GM21528 (cell line): ENCODE results near the gene TMEM267.
"Not testable (repeated sequence)": the region's sequence is repeated elsewhere in the genome, so short reads cannot be mapped to it uniquely, and the experiment has no call there.

ENCODE experiments used
- ATAC-seq: cut with Tn5 transposase; IDR thresholded peaks from one replicate; pipeline ENCODE4 v1.9.1; 2021; ENCODE audit warnings: mild to moderate bottlenecking, moderate library complexity; ENCODE audit not compliant: unreplicated experiment, low FRiP score

TMEM267 gene

DNA sequence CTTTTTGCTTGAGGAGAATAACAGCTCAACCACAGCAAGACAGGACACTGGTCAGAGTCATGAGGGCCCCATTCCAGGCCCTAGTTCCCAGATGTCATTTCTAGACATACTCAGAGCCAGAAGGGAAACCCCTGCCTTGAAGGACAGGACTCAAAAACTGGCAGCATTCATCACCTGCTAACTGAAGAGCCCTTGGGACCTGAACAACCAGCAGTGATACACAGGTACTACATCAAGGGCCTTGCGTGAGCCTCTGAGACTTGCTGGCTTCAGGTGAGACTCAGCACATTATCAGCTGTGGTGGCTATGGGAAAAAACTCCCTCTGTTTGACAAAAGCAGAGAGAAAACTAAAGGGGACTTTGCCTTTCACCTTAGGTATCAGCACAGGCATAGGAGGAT is 22.6 kb downstream of the TMEM267 start:
- ATAC-seq = no peak

DNA sequence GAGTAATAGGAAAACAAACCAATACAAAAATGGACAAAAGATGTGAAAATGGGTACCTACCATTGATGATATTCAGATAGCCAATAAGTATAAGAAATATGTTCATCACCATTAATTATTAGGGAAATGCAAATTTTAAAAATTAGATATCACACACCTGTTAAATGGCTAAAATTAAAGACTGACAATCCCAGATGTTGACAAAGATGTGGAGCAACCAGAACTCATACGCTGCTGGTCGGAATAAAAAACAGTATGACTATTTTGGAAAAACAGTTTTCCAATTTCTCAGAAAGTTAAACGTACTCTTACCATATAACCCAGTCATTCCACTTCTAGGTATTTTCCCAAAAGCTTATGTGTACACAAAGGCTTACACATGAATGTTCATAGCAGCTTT is 27.1 kb downstream of the TMEM267 start:
- no peak for ATAC-seq

DNA sequence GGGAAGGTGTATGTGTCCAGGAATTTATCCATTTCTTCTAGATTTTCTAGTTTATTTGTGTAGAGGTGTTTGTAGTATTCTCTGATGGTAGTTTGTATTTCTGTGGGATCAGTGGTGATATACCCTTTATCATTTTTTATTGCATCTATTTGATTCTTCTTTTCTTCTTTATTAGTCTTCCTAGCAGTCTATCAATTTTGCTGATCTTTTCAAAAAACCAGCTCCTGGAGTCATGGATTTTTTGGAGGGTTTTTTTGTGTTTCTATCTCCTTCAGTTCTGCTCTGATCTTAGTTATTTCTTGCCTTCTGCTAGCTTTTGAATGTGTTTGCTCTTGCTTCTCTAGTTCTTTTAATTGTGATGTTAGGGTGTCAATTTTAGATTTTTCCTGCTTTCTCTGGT is 42.1 kb downstream of the TMEM267 start:
- not testable (repeated sequence) for ATAC-seq

DNA sequence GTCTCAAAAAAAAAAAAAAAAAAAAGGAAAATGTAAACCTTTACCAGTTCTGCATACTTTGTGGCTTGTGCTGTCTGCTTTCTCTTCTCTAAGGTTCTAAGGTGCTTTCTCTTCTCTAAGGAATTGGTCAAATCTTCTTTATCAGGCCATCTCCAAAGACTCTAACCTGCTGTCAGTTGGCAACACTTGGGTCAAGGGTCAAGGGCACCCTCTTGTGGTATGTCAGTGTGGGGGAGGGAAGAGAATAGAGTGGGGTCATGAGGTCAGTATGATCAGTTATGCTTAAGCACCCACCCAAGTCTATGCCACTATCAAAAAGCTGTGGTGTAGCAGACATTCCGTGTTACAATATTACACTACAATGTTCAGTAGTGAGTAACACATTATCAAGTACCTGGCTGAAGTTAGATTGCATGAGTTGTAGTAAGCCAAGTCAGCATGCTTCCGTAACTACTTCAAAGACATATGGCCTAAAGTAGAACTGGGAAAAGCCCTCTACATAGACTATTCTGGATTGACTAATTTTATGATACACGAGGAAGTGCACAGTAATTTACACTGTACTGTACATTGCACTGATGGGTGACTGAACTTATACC is 46.5 kb downstream of the TMEM267 start:
- ATAC-seq = no peak

DNA sequence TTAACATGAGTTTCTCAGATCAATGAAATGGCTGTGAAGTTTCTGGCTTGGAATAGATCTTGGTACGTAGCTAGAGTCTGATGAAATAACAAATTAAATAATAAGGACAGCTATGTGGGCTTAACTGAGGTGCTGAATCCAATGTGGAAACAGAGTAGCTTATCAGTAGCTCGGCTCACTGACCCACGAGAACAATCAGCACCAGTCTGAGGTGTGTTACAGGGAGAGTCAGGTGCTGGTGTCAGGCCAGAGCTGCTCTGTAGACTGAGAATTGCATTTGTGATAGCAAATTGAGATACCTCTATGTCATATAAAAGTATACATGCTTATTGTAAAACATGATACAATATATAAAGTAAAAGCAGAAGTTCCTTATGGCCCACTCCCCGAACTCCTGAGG is 50.3 kb downstream of the TMEM267 start:
- no peak for ATAC-seq

DNA sequence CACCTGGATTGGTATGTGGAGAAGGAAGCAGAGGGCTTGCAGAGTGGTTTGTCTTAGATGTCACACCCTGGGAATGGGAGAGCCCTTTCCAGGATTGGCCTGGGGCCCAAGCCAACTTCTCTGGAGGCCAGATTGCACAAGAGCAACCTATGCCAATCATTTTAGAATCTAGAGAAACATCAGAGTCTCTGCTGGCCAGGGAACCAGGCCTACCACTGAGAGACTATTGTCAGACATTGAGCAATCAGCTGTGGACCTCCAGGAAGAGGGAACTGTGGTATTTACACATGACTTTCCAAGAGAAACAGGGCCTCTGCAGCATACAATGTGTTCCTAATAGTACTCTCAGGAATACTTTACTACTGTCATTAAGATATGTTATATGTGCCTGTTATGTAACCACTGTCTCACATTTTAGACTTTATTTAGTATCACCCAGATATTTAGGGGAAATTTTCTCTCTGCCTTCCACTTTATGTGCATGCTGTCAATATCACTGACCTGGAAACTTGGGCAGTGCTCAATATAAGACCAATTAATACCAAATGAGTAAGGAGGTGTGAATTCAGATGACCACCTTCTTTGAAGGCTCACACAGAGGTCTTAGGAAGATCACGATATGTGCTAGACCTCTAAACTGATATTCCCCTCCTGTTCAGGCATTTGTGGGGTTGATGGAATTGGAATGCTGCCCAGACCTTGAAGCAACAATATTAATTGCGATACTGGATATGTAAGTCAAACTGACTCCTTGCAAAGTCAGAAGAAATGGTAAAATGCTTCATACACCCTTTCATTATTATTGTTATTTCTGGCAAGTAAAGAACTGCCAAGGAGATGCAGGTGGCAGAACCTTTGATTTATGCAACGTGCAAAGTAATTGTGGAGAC is 50.9 kb downstream of the TMEM267 start:
- ATAC-seq = no peak

DNA sequence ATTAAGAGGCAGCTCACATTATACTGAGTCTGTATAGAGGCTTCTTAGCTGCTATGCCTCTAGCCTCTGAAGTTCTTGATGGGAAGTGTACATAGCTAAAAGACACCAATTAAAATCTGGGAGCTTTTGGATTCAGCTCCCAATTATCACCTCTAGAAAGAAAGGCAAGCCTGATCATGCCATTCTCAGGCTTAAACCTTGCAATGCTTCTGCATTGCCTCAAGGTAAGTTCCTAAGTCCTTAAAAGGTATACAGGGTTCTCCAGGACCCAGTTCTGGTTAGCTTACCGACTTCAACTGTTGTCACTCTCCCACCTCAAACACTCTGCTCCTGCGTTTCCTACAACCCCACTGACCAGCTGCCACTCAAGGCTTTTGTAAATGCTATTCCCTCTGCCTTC is 54.0 kb downstream of the TMEM267 start:
- ATAC-seq = no peak

DNA sequence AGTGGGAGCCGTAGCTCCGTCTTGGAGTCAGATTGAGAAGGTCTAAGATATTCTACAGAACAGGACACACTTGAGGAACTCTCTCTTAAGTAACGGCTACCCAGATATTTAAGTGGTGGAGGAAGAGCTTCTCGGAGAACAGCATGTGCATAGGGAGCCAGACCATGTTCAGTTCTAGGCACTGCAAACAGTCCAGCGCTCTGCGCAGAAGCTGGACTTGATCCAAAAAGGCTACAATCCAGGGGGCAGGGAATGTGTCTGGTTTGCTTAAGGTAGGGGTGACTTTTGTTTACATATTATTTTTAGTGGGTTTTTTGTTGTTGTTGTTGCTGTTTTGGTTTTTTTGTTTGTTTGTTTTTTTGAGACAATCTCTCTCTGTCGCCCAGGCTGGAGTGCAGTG is 54.6 kb downstream of the TMEM267 start:
- ATAC-seq = no peak

DNA sequence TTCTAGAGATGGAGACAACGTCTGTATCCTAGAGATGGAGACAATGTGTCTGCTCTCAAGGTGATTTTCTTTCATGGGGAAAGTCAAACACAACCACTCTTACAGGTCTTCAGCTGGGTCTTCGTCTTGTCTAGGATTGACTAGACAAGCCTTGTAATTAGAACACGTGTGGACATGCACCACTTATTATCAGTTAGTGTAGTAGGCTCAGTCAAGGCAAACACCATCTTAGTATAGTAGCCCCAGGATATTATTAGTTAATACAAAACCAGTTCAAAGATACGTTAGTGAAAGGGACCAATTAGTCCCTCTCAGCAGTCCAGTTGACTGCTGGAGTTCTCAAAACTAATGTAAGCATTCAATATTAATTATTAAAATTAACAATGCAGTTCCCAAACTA is 56.4 kb downstream of the TMEM267 start:
- no peak for ATAC-seq

DNA sequence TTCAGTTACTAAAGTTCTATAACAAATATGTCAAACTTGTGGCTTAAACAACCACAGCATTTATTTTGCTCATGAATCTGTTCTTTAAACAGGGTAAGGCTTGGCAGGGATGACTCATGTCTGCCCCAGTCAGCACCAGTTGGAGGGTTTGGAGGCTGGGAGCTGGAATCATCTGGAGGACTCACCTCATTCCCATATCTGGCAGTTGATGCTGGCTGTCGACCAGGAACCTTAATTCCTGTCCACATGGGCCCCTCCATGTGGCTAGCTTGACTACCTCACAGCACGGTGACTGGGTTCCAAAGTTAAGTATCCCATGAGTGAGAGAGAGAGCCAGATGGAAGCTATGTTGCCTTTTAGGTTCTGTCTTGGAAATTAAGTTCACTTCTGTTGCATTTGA is 57.7 kb downstream of the TMEM267 start:
- ATAC-seq = no peak

DNA sequence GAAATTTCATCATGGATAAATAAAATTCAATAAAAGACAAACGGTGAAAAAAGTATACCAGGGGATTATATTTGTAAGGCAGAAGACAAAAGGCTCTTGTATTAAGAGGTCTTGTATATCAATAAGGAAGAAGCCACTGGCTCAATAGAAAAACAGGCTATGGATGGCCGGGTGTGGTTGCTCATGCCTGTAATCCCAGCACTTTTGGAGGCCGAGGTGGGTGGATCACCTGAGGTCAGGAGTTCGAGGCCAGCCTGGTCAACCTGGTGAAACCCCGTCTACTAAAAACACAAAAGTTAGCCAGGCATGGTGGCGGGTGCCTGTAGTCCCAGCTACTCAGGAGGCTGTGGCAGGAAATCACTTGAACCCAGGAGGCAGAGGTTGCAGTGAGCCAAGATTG is 60.6 kb downstream of the TMEM267 start:
- not testable (repeated sequence) for ATAC-seq

DNA sequence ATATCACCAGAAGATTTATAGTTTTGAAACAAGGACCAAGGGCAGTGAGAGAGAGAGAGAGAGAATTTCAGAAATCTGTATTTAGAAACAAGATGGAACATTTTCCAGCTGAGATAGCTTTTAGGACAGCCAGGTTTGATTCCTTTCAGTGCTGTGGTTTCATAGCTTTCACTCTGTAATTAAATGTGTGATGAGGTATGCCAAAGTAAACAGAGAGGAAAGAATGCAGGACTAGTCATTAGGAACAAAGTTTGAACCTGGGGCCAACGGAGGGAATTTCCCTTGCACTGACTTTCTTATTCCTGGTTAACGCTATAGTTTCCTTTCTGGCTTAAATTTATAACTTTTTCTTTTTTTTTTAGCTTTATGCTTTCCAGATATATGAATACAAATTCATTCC is 61.5 kb downstream of the TMEM267 start:
- no peak for ATAC-seq

DNA sequence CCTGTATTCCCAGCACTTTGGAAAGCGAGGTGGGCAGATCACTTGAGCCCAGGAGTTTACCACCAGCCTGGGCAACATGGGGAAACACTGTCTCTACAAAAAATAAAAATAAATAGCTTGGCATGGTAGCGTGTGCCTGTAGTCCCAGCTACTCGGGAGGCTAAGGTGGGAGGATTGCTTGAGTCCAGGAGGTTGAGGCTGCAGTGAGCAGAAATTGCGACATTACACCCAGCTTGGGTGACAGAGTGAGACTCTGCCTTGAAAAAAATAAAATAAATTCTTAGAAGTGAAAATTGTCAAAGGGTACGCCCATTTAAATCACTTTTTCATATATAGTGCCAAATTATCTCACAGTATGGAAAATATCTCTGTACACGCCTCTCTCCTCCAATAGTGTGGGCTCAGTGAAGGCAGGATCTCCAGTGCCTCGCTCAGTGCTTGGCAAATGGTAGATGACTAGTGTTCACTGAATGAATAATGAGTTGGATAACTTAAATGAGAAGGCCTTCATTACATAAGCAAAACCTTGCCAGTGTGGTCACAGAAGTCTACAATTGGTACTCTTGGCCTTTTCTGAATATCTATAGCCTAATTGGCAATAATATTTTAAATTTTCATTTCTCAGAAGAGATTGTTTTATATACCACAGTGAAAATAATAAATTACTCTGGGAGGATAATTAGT is 62.1 kb downstream of the TMEM267 start:
- no peak for ATAC-seq

DNA sequence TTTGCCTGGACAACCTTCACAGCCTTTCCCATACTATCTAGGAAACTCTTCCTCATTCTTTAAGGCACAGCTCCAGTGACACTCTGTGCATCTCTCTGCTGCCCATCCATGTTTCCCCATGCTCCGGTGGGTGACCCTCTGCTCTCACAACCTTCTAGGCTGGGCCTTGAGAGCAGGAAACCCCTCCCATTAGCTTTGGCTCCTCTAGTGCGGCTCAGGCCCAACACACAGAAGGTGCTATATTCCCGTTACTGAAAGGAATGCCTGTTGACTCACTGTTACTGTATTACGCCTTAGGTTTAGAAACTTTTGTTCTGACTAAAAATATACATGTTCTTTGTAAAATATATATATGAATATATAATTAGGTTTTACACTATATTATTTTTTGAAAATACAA is 63.4 kb downstream of the TMEM267 start:
- ATAC-seq = no peak

DNA sequence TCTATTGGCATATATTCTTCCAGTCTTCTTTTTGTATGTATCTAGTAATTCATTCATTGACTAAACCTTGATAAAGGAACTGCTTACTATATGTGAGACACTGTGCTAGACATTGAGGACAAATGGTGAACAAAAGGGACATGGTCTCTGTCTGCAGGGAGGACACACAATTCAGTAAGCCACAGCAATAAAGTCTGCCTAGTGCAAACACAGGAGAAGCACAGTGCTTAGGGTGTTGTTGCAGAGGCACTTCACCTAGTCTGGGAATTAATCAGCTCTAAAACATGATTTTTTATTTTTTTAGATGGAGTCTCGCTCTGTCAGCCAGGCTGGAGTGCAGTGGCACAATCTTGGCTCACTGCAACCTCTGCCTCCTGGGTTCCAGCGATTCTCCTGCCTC is 65.1 kb downstream of the TMEM267 start:
- ATAC-seq = no peak

DNA sequence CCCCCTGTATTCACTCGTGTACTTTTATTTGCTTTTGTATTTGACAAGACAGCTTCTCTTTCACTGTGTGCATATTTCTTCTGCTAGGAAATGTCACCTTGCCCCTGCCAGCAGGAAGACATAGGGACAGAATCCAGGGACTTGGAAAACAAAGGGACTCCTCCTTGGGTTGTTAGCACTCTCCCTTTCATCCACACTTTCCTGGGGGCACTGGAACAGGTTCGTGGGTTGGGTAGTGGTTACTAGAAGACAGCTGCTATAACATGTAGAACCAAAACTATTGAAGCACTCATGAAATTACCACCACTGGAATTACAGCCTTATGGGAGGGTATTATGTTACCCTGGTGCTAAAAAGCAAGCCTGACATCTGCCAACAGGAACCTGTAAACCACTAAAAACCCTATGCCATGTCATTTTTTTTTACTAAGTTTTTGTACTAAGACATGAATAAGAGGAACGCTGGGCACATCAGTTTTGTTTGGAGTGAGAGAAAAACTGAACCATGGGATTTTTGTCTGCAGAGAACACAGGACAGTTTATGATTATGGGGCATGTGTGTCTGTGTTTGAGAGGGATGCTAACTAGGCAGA is 66.8 kb downstream of the TMEM267 start:
- no peak for ATAC-seq

DNA sequence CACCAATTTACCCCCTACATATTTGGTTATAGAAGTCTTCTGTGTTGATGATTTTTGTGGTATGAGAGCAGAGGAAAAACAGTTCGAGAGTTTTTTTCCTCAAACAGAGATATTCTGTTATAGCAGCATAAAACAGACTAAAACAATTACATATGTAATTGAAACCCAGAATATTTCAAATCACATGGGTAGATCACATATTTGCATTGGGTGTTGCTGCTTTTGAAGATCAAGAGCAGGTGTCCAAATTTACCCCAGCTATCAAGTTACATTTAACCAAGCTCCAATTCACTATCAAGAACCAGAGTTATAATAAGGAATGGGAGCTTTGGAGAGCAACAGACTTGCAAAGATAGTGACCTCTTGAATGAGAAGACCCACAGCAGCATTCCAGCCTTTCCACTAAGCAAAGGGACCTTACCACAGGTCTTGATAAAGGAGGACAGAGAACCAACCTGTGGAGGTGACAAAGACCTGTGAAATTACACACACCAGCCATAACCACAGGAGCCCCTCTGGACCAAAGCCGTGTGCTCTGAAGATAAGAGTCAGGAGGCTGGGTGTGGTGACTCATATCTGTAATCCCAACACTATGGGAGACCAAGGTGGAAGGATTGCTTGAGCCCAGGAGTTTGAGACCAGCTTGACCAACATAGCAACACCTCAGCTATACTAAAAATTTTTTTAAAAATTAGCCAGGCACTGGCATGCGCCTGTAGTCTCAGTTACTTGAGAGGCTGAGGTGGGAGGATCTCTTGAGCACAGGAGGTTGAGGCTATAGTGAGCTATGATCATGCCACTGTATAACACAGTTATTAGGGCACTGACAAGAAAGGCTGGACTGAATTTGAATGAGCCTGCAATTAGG is 67.5 kb downstream of the TMEM267 start:
- ATAC-seq = no peak

DNA sequence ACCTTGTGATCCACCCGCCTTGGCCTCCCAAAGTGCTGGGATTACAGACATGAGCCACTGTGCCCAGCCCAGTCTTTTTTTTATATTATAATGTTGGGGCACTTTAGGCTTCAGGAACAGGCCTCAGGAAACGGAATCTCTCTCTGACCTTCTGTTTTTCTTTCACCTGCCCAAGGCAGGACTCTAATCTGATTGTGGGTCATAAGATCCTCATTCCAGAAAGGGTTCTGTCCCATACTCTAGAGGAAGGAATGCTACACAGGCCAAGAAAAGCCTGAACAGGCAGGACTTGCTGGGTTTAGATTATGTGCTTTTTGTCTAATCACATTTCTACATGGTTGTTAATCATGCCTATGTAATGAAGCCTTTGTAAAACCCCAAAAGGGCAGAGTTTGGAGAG is 69.7 kb downstream of the TMEM267 start:
- no peak for ATAC-seq

DNA sequence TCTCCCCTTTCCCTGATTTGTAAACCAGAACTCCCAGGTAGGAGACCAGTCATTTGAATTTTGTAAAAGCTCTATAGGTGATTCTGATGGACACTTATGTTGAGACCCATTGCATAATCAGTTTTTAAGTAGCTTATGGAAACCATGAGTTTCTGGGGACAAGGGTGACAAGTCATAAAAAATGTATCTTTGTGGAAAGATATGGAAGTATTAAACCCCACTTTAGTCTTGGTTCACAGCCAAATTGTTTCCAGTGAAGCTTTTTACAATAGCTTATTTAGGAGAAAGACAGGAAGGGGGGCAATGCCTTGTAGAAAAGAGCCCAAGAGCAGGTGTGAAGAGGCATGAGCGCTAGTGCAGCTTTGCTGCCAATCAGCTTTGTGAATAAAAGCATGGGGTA is 71.0 kb downstream of the TMEM267 start:
- no peak for ATAC-seq

DNA sequence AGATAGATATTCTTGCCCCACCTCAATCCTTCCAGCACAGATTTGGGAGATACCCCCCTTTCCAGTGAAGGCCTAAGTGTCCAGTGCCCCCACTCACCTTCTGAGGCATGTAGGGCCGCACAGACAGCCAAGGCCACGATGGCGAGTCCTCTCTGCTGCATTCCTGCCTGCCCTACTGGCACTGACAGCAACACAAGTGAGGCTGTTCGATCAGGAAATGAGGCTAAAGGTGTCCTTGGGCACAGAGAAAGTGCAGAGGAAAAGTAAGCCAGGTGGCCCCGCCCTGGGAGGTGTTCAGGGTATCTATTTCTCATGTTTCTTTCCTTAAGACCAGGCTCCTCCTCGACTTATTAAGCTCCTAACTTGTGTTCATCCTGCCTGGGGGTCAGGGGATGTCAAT is 71.5 kb downstream of the TMEM267 start, which contains the start of gene CCL28:
Gene CCL28, minus strand, starts transcription at position 236 of the 400 bp plus-strand sequence. Its CDS starts 75 bp downstream, at position 161.
- ATAC-seq = no peak
